Liver (tissue), 9 donors: Measurements from ENCODE around the gene RPS6KA2. TPM values are rescaled to one million over a fixed set of nuclear protein-coding genes. Genes with fewer than 3 reads are reported as not detected.

Source experiments
- DNase-seq: peaks from one replicate; pipeline ENCODE4 v3.0.0-alpha.2; 2017; ENCODE audit warnings: low spot score
- H3K27ac ChIP-seq, 2 donors: one replicate each; pipeline ENCODE4 v1.7.0; 2013; ENCODE audit warnings: inconsistent platforms in 2 of 2, low read length in 2 of 2, control low read depth in 1 of 2, low read depth in 1 of 2, mild to moderate bottlenecking in 1 of 2
- H3K27me3 ChIP-seq, 4 donors: one replicate each; pipeline versions ENCODE4 v1.6.1 to v1.7.0; 2013; ENCODE audit warnings: low read length in 3 of 4, inconsistent platforms in 1 of 4, mild to moderate bottlenecking in 1 of 4, moderate library complexity in 1 of 4; ENCODE audit not compliant: control insufficient read depth in 4 of 4, insufficient read depth in 4 of 4
- H3K36me3 ChIP-seq, 4 donors: one replicate each; pipeline versions ENCODE4 v1.6.1 to v1.7.0; 2013; ENCODE audit warnings: low read length in 3 of 4, mild to moderate bottlenecking in 3 of 4, low read depth in 1 of 4, moderate library complexity in 1 of 4; ENCODE audit not compliant: control insufficient read depth in 4 of 4, insufficient read depth in 3 of 4
- H3K4me1 ChIP-seq, 4 donors: one replicate each; pipeline versions ENCODE4 v1.6.1 to v1.7.0; 2013; ENCODE audit warnings: low read length in 3 of 4, mild to moderate bottlenecking in 3 of 4, moderate library complexity in 1 of 4; ENCODE audit not compliant: control insufficient read depth in 4 of 4, insufficient read depth in 4 of 4
- H3K4me3 ChIP-seq, 3 donors: one replicate each; pipeline versions ENCODE4 v1.6.1 to v1.7.0; 2013; ENCODE audit warnings: low read length in 3 of 3, control low read depth in 1 of 3, low read depth in 1 of 3, mild to moderate bottlenecking in 1 of 3
- H3K9ac ChIP-seq, 2 donors: one replicate each; pipeline ENCODE4 v1.7.0; 2013; ENCODE audit warnings: low read length in 2 of 2, mild to moderate bottlenecking in 2 of 2, moderate library complexity in 2 of 2, control low read depth in 1 of 2, low read depth in 1 of 2
- H3K9me3 ChIP-seq, 4 donors: one replicate each; pipeline versions ENCODE4 v1.6.1 to v1.7.0; 2013; ENCODE audit warnings: low read length in 3 of 4; ENCODE audit not compliant: control insufficient read depth in 4 of 4
- CTCF ChIP-seq: fragments of 150-350 bp; IDR thresholded peaks from 2 replicates; pipeline ENCODE4 v1.5.1; 2017; ENCODE audit warnings: improper control_type of control experiment, low read depth, low read length; ENCODE audit not compliant: missing input control
- EGR1 ChIP-seq, 2 donors: IDR thresholded peaks; 2 replicates each; pipeline ENCODE4 v1.6.1; 2016 to 2018; ENCODE audit warnings: antibody characterized with exemption in 2 of 2, low read depth in 2 of 2
- FOXA1 ChIP-seq: IDR thresholded peaks from 2 replicates; pipeline ENCODE4 v1.6.1; 2016; ENCODE audit warnings: antibody characterized with exemption
- FOXA2 ChIP-seq: IDR thresholded peaks from 2 replicates; pipeline ENCODE4 v1.6.1; 2016; ENCODE audit warnings: antibody characterized with exemption
- GABPA ChIP-seq, 2 donors: IDR thresholded peaks in 1 of 2; conservative IDR thresholded peaks in 1 of 2; 2 replicates each; pipeline ENCODE4 v1.6.1; 2016; ENCODE audit warnings: antibody characterized with exemption in 2 of 2, mild to moderate bottlenecking in 1 of 2, moderate library complexity in 1 of 2
- HNF4A ChIP-seq, 2 donors: conservative IDR thresholded peaks; 2 replicates each; pipeline ENCODE4 v1.6.1; 2016; ENCODE audit warnings: antibody characterized with exemption in 2 of 2, mild to moderate bottlenecking in 2 of 2
- HNF4G ChIP-seq: IDR thresholded peaks from 2 replicates; pipeline ENCODE4 v1.6.1; 2016; ENCODE audit warnings: antibody characterized with exemption
- JUND ChIP-seq, 2 donors: IDR thresholded peaks; 2 replicates each; pipeline ENCODE4 v1.6.1; 2016; ENCODE audit warnings: antibody characterized with exemption in 2 of 2
- MAX ChIP-seq: IDR thresholded peaks from 2 replicates; pipeline ENCODE4 v1.6.1; 2016; ENCODE audit warnings: antibody characterized with exemption
- NR2F2 ChIP-seq: IDR thresholded peaks from 2 replicates; pipeline ENCODE4 v1.6.1; 2016; ENCODE audit warnings: antibody characterized with exemption
- RAD21 ChIP-seq, 2 donors: IDR thresholded peaks; 2 replicates each; pipeline ENCODE4 v1.6.1; 2016; ENCODE audit warnings: antibody characterized with exemption in 2 of 2, mild to moderate bottlenecking in 2 of 2
- TAF1 ChIP-seq: conservative IDR thresholded peaks from 2 replicates; pipeline ENCODE4 v1.6.1; 2016; ENCODE audit warnings: antibody characterized with exemption, mild to moderate bottlenecking
- YY1 ChIP-seq: IDR thresholded peaks from 2 replicates; pipeline ENCODE4 v1.6.1; 2016; ENCODE audit warnings: antibody characterized with exemption, mild to moderate bottlenecking
- ZBTB33 ChIP-seq: IDR thresholded peaks from 2 replicates; pipeline ENCODE4 v1.6.1; 2016; ENCODE audit warnings: antibody characterized with exemption
- WGBS: extraction: QIAGEN DNeasy Blood & Tissue Kit; methylation state at CpG from one replicate; pipeline ENCODE4 v1.1.7; 2013; 5-methylcytosine and 5-hydroxymethylcytosine counted together
- polyA plus RNA-seq, 2 donors: library from polyadenylated mRNA; stranded (reverse) in 1 of 2; unstranded in 1 of 2; fragments of 200-250 nt in 1 of 2; fragments of >200 nt in 1 of 2; fragmentation: Nextera tagmentation in 1 of 2; extraction: Ambion mirVana in 1 of 2; gene quantifications; one replicate each; pipeline versions ENCODE4 v1.2.1 to v1.2.3, GENCODE V29; 2013 to 2015
- total RNA-seq, 2 donors: library from RNA; depleted of rRNA; stranded (reverse); fragments of >200 nt; gene quantifications; one replicate each; pipeline ENCODE4 v1.2.3, GENCODE V29; 2014
- TF ChIP-seq, protein P1 (sequence below): IDR thresholded peaks from 2 replicates; pipeline ENCODE4 v1.6.1; 2016; ENCODE audit warnings: antibody characterized with exemption, mild to moderate bottlenecking
- TF ChIP-seq, protein P2 (sequence below): IDR thresholded peaks from 2 replicates; pipeline ENCODE4 v1.6.1; 2016; ENCODE audit warnings: antibody characterized with exemption
- donor health status: healthy.
- donor health status: healthy.
- donor health status: healthy.
- donor health status: healthy.
- donor health status: healthy.

RPS6KA2 gene
- total and polyA plus RNA-seq, 4 donors: 2.5 to 9.0 (median 5.0) TPM

DNA sequence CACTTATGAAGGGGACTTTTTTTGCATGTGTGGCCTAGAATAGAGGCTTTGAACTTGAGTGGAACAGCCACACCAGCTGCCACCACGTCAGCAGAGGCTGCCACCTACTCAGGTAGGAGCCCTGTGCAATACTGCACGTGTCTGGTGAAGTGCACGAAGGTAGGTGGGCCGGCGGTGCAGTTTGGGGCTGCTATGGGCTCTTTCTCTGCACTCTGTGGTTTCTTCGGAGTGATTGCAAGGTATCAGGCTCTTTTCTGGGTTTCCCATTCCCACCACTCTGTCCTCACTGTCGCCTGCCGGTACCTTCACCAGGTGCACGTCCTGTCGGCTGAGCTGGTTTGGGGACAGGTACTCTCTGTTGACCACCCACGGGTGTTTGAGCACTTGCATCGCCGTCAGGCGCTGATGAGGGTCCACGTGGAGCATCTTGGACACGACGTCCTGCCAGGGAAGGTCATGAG is 213.5 kb downstream of the RPS6KA2 start:
- no peak overlapping the region for H3K27ac ChIP-seq
- DNase-seq: no peak
- 98% methylated on average over 17 of the region's 17 CpGs for WGBS
- no peaks in the 10 kb centered on the region for H3K9me3 ChIP-seq
- TF ChIP-seq FOXA2: no peak
- no peak for TF ChIP-seq TAF1
- no peak for TF ChIP-seq RAD21 (IDR thresholded peaks at IDR 0.05)
- no peak for TF ChIP-seq NR2F2
- H3K4me1 ChIP-seq: peaks cover 0 to 13% (median 6%) of the 10 kb centered on the region in 4 donors
- H3K9ac ChIP-seq: no peak overlapping the region
- peaks cover 0 to 2% (median 0%) of the 10 kb centered on the region in 4 donors for H3K36me3 ChIP-seq
- H3K4me3 ChIP-seq: no peak overlapping the region
- H3K27me3 ChIP-seq: no peaks in the 10 kb centered on the region

- H3K9me3 ChIP-seq: no peaks in the 10 kb centered on the region
- 97% methylated on average over 13 of the region's 13 CpGs for WGBS
- peaks cover 0 to 12% (median 6%) of the 10 kb centered on the region in 4 donors for H3K4me1 ChIP-seq
- H3K9ac ChIP-seq: no peak overlapping the region
- H3K27ac ChIP-seq: no peak overlapping the region
- TF ChIP-seq, protein P1, sequence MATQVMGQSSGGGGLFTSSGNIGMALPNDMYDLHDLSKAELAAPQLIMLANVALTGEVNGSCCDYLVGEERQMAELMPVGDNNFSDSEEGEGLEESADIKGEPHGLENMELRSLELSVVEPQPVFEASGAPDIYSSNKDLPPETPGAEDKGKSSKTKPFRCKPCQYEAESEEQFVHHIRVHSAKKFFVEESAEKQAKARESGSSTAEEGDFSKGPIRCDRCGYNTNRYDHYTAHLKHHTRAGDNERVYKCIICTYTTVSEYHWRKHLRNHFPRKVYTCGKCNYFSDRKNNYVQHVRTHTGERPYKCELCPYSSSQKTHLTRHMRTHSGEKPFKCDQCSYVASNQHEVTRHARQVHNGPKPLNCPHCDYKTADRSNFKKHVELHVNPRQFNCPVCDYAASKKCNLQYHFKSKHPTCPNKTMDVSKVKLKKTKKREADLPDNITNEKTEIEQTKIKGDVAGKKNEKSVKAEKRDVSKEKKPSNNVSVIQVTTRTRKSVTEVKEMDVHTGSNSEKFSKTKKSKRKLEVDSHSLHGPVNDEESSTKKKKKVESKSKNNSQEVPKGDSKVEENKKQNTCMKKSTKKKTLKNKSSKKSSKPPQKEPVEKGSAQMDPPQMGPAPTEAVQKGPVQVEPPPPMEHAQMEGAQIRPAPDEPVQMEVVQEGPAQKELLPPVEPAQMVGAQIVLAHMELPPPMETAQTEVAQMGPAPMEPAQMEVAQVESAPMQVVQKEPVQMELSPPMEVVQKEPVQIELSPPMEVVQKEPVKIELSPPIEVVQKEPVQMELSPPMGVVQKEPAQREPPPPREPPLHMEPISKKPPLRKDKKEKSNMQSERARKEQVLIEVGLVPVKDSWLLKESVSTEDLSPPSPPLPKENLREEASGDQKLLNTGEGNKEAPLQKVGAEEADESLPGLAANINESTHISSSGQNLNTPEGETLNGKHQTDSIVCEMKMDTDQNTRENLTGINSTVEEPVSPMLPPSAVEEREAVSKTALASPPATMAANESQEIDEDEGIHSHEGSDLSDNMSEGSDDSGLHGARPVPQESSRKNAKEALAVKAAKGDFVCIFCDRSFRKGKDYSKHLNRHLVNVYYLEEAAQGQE: no peak
- TF ChIP-seq, protein P2, sequence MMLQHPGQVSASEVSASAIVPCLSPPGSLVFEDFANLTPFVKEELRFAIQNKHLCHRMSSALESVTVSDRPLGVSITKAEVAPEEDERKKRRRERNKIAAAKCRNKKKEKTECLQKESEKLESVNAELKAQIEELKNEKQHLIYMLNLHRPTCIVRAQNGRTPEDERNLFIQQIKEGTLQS: no peak
- TF ChIP-seq ZBTB33 (no peak), HNF4G (no peak), TAF1 (no peak), EGR1 (IDR thresholded peaks at IDR 0.05; ENCODE audit: low read depth in 2 of 2) (no peak), NR2F2 (no peak), FOXA2 (no peak), YY1 (no peak), RAD21 (IDR thresholded peaks at IDR 0.05) (no peak), MAX (no peak), HNF4A (conservative IDR thresholded peaks at IDR 0.05) (no peak), CTCF (no peak), JUND (IDR thresholded peaks at IDR 0.05) (no peak), FOXA1 (no peak), GABPA (IDR thresholded peaks at IDR 0.05 in 1 of 2, conservative IDR thresholded peaks at IDR 0.05 in 1 of 2) (no peak)
- no peak for DNase-seq
- H3K27me3 ChIP-seq: no peaks in the 10 kb centered on the region
- no peak overlapping the region for H3K4me3 ChIP-seq
- peaks cover 0 to 2% (median 0%) of the 10 kb centered on the region in 4 donors for H3K36me3 ChIP-seq
These were observed 214.1 kb downstream of the RPS6KA2 start for GRCh38 chr6:166412911-166413384.
